CD4-positive, alpha-beta memory T cell (primary cell): ENCODE measurements around the gene EVX2. TPM values are rescaled to one million over a fixed set of nuclear protein-coding genes. Genes with fewer than 3 reads are reported as not detected.

Experiments used
- CTCF ChIA-PET: fragments of 350-600 bp; sonication (Branson Sonifier 250); formaldehyde crosslinking; loops from one replicate; lab custom pipeline; 2021; ENCODE audit warnings: inconsistent platforms; ENCODE audit not compliant: partially characterized antibody; lab: Charles Lee
- POLR2A ChIA-PET: fragments of 350-600 bp; sonication (Branson Sonifier 250); formaldehyde crosslinking; loops from one replicate; lab custom pipeline; 2021; ENCODE audit not compliant: partially characterized antibody; lab: Charles Lee
- DNase-seq, 5 donors: peaks; one replicate each; pipeline versions ENCODE4 v3.0.0 to v3.0.0-alpha.2; 2020 to 2022; ENCODE audit warnings: mixed read lengths in 1 of 5
- H3K27ac ChIP-seq: one replicate; pipeline ENCODE4 v1.7.0; 2013; ENCODE audit warnings: low read depth, low read length
- H3K27me3 ChIP-seq: 2 replicates; pipeline ENCODE4 v1.7.0; 2013; ENCODE audit warnings: mild to moderate bottlenecking, low read length, moderate library complexity; ENCODE audit not compliant: insufficient read depth
- H3K36me3 ChIP-seq: 2 replicates; pipeline ENCODE4 v1.7.0; 2013; ENCODE audit warnings: mild to moderate bottlenecking, low read length, moderate library complexity; ENCODE audit not compliant: insufficient read depth
- H3K4me1 ChIP-seq: 2 replicates; pipeline ENCODE4 v1.7.0; 2013; ENCODE audit warnings: mild to moderate bottlenecking, low read length, moderate library complexity; ENCODE audit not compliant: insufficient read depth
- H3K4me3 ChIP-seq, 2 donors: one replicate each; pipeline ENCODE4 v1.7.0; 2013; ENCODE audit warnings: low read length in 2 of 2, mild to moderate bottlenecking in 1 of 2
- H3K9me3 ChIP-seq, 2 donors: one replicate each; pipeline ENCODE4 v1.7.0; 2013; ENCODE audit warnings: low read length in 2 of 2, control low read depth in 1 of 2; ENCODE audit not compliant: control insufficient read depth in 1 of 2
- H3K27ac Mint-ChIP-seq, 7 donors: one replicate each; pipeline ENCODE4 v1.8.0; 2020 to 2021; ENCODE audit warnings: mixed read lengths in 7 of 7, mild to moderate bottlenecking in 6 of 7, inconsistent platforms in 3 of 7, moderate library complexity in 3 of 7
- H3K27me3 Mint-ChIP-seq, 2 donors: one replicate each; pipeline ENCODE4 v1.8.0; 2020 to 2021; ENCODE audit warnings: mixed read lengths in 2 of 2
- H3K36me3 Mint-ChIP-seq, 2 donors: one replicate each; pipeline ENCODE4 v1.8.0; 2020 to 2021; ENCODE audit warnings: mixed read lengths in 2 of 2, inconsistent platforms in 1 of 2, mild to moderate bottlenecking in 1 of 2
- H3K4me1 Mint-ChIP-seq, 4 donors: one replicate each; pipeline ENCODE4 v1.8.0; 2020 to 2021; ENCODE audit warnings: mixed read lengths in 4 of 4, mild to moderate bottlenecking in 1 of 4
- H3K4me3 Mint-ChIP-seq, 8 donors: one replicate each; pipeline ENCODE4 v1.8.0; 2020 to 2021; ENCODE audit warnings: mixed read lengths in 8 of 8, mild to moderate bottlenecking in 7 of 8, moderate library complexity in 6 of 8, inconsistent platforms in 3 of 8
- H3K9me3 Mint-ChIP-seq, 8 donors: one replicate each; pipeline ENCODE4 v1.8.0; 2020 to 2021; ENCODE audit warnings: mixed read lengths in 8 of 8, mild to moderate bottlenecking in 5 of 8, inconsistent platforms in 3 of 8, moderate library complexity in 1 of 8
- intact Hi-C: fragments of 100-400 bp; cut with micrococcal nuclease; formaldehyde crosslinking; loops from one replicate; pipeline ENCODE4 v1.15.1; 2023
- polyA plus RNA-seq, 2 donors: library from polyadenylated mRNA; unstranded; fragments of 300-500 nt; fragmentation: Illumina TruSeq; gene quantifications; one replicate each; pipeline ENCODE4 v1.2.3, GENCODE V29; 2021
- total RNA-seq, 2 experiments: library from RNA; stranded (reverse); gene quantifications; one replicate each; pipeline ENCODE4 v1.2.3, GENCODE V29; 2021

Gene EVX2
- total and polyA plus RNA-seq, 4 experiments from 2014 or later, result not detected

DNA sequence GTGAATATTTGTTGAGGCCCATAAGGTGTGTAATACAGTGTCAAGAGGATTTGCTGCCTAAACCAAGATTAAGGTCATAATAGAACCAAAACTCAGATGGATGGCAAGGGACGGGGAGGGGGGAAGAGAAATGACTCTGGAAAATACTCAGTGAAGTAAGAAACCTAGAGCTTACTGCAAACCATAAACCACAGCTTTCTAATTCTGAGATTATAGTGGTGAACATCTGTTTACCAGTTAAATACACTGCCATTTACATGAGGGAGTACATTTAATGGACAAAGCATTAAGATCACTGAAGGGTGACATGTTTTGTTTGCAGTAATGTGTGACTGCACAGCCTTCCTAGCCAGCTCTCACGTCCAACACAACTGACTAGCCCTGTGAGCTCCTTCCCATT, 19.8 kb downstream of the EVX2 start:
- no peak overlapping the region for H3K4me3 Mint-ChIP-seq
- DNase-seq, result no peak
- no peak overlapping the region for H3K27ac Mint-ChIP-seq
- no peaks in the 10 kb centered on the region for H3K36me3 Mint-ChIP-seq
- Histone ChIP-seq H3K9me3 (no peaks in the 10 kb centered on the region), H3K36me3 (no peaks in the 10 kb centered on the region), H3K4me1 (peaks cover 6% of the 10 kb centered on the region), H3K27me3 (peaks cover 9% of the 10 kb centered on the region), H3K27ac (no peak overlapping the region), H3K4me3 (no peak overlapping the region)
- ChIA-PET CTCF (no interaction called here), POLR2A (no interaction called here)
- peaks cover 0 to 5% (median under 1%) of the 10 kb centered on the region in 8 donors for H3K9me3 Mint-ChIP-seq
- H3K4me1 Mint-ChIP-seq, result peaks cover 0 to 17% (median 5%) of the 10 kb centered on the region in 4 donors
- H3K27me3 Mint-ChIP-seq, result peaks cover 48 to 49% of the 10 kb centered on the region in 2 donors
- intact Hi-C loops, result no loop called here

- intact Hi-C loops, result no loop called here
- no peaks in the 10 kb centered on the region for H3K36me3 Mint-ChIP-seq
- no peak for DNase-seq
- no peak overlapping the region for H3K27ac ChIP-seq
- H3K27ac Mint-ChIP-seq, result no peak overlapping the region
- ChIA-PET CTCF (no interaction called here), POLR2A (no interaction called here)
- H3K4me1 ChIP-seq, result no peaks in the 10 kb centered on the region
- no peaks in the 10 kb centered on the region for H3K9me3 ChIP-seq
- H3K27me3 ChIP-seq, result peaks cover 6% of the 10 kb centered on the region
- peaks cover 0 to 2% (median 0%) of the 10 kb centered on the region in 8 donors for H3K9me3 Mint-ChIP-seq
- H3K36me3 ChIP-seq, result no peaks in the 10 kb centered on the region
- no peaks in the 10 kb centered on the region for H3K4me1 Mint-ChIP-seq
- peaks cover 27 to 30% of the 10 kb centered on the region in 2 donors for H3K27me3 Mint-ChIP-seq
- no peak overlapping the region for H3K4me3 Mint-ChIP-seq
- H3K4me3 ChIP-seq, result no peak overlapping the region
These were observed 27.4 kb downstream of the EVX2 start for GRCh38 chr2:176056406-176056805.

DNA sequence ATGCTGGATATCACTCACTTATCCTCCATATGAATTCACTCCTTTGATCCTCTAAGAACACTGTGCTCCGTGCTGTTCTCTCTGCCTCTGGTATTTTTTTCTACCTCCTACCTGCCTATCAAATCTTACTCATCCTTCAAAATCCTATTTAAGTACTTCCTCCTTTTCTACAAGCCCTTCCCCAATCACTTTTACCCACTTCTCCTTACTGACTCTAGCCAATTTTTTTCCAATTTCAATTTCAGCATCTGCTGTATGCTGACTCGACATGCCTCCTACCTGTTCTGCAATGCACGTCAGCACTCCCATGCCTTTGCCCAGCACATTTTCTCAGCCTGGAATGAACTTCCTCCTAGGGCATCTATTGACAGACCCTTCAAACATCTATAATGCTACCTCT, 44.4 kb downstream of the EVX2 start:
- Histone ChIP-seq H3K9me3 (no peaks in the 10 kb centered on the region), H3K27me3 (peaks cover 8% of the 10 kb centered on the region), H3K36me3 (no peaks in the 10 kb centered on the region), H3K4me3 (no peak overlapping the region), H3K27ac (no peak overlapping the region), H3K4me1 (no peaks in the 10 kb centered on the region)
- Mint-ChIP-seq H3K4me3 (no peak overlapping the region), H3K27me3 (peaks cover 26 to 33% of the 10 kb centered on the region in 2 donors), H3K27ac (no peak overlapping the region), H3K9me3 (peaks cover 0 to 13% (median 7%) of the 10 kb centered on the region in 8 donors), H3K4me1 (peaks cover 0 to 2% (median under 1%) of the 10 kb centered on the region in 4 donors), H3K36me3 (no peaks in the 10 kb centered on the region)
- intact Hi-C loops, result no loop called here
- POLR2A ChIA-PET, result no interaction called here
- no peak for DNase-seq
- CTCF ChIA-PET, result no interaction called here

- Histone ChIP-seq H3K9me3 (no peaks in the 10 kb centered on the region), H3K36me3 (no peaks in the 10 kb centered on the region), H3K4me1 (no peaks in the 10 kb centered on the region), H3K4me3 (no peak overlapping the region), H3K27ac (no peak overlapping the region), H3K27me3 (peaks cover 8% of the 10 kb centered on the region)
- DNase-seq, result no peak
- ChIA-PET POLR2A (no interaction called here), CTCF (no interaction called here)
- peaks cover 23 to 30% of the 10 kb centered on the region in 2 donors for H3K27me3 Mint-ChIP-seq
- peaks cover 0 to 2% (median under 1%) of the 10 kb centered on the region in 4 donors for H3K4me1 Mint-ChIP-seq
- no peak overlapping the region for H3K27ac Mint-ChIP-seq
- intact Hi-C loops, result no loop called here
- H3K9me3 Mint-ChIP-seq, result peaks cover 0 to 11% (median 3%) of the 10 kb centered on the region in 8 donors
- H3K36me3 Mint-ChIP-seq, result no peaks in the 10 kb centered on the region
- H3K4me3 Mint-ChIP-seq, result no peak overlapping the region
These were observed 45.1 kb downstream of the EVX2 start for GRCh38 chr2:176038694-176039093.

GRCh38 chr2:176035013-176035691, 48.6 kb downstream of the EVX2 start:
- no peaks in the 10 kb centered on the region for H3K36me3 ChIP-seq
- intact Hi-C loops, result no loop called here
- no peak for DNase-seq
- H3K27ac ChIP-seq, result no peak overlapping the region
- peaks cover 17% of the 10 kb centered on the region in 2 donors for H3K27me3 Mint-ChIP-seq
- H3K9me3 Mint-ChIP-seq, result no peaks in the 10 kb centered on the region
- H3K27ac Mint-ChIP-seq, result no peak overlapping the region
- ChIA-PET POLR2A (no interaction called here), CTCF (no interaction called here)
- no peaks in the 10 kb centered on the region for H3K9me3 ChIP-seq
- H3K4me3 ChIP-seq, result no peak overlapping the region
- H3K4me1 Mint-ChIP-seq, result peaks cover 0 to 2% (median under 1%) of the 10 kb centered on the region in 4 donors
- no peaks in the 10 kb centered on the region for H3K36me3 Mint-ChIP-seq
- H3K4me3 Mint-ChIP-seq, result no peak overlapping the region
- H3K27me3 ChIP-seq, result peaks cover 8% of the 10 kb centered on the region
- H3K4me1 ChIP-seq, result no peaks in the 10 kb centered on the region

DNA sequence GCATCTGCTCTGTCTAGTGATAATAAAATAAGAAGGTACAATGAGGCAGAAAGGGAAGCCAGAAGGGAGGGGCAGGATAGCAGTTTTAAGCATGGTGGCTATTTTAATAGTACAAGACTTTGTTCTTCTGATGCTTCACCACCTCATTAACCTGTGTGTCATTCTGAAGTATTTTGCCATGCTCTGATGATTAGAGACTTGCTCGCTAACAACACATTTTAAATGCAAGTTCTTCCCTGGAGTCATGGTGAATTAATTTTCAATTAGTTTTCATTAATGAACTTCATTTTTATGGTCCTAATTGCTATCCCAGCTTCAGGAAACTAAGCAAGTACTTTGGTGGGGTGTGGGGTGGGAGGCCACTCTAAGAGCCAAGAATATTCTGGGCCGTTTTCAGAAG, 56.0 kb downstream of the EVX2 start:
- H3K36me3 ChIP-seq, result no peaks in the 10 kb centered on the region
- no peaks in the 10 kb centered on the region for H3K9me3 Mint-ChIP-seq
- no peaks in the 10 kb centered on the region for H3K4me1 Mint-ChIP-seq
- intact Hi-C loops, result no loop called here
- ChIA-PET POLR2A (no interaction called here), CTCF (no interaction called here)
- peaks cover 9 to 33% of the 10 kb centered on the region in 2 donors for H3K27me3 Mint-ChIP-seq
- no peak for DNase-seq
- no peak overlapping the region for H3K27ac Mint-ChIP-seq
- H3K36me3 Mint-ChIP-seq, result no peaks in the 10 kb centered on the region
- no peak overlapping the region for H3K4me3 ChIP-seq
- H3K27ac ChIP-seq, result no peak overlapping the region
- peaks cover 3% of the 10 kb centered on the region for H3K27me3 ChIP-seq
- H3K4me3 Mint-ChIP-seq, result no peak overlapping the region
- no peaks in the 10 kb centered on the region for H3K4me1 ChIP-seq
- H3K9me3 ChIP-seq, result no peaks in the 10 kb centered on the region
